Lower leg skin (tissue), 4 donors: ENCODE measurements around the gene BEST2. TPM values are rescaled to one million over a fixed set of nuclear protein-coding genes. Genes with fewer than 3 reads are reported as not detected.
A peak's percentile ranks its signal among the peaks of the same experiment; 100 is the strongest.

ENCODE experiments used
- DNase-seq, 2 donors: peaks; one replicate each; pipeline ENCODE4 v3.0.0-alpha.2; 2019; ENCODE audit warnings: low spot score in 2 of 2
- H3K4me3 ChIP-seq: fragments of 200-600 bp; sonication (generic); 2 replicates; pipeline ENCODE4 v1.5.1; 2017; ENCODE audit warnings: mild to moderate bottlenecking, low read depth; ENCODE audit not compliant: poor library complexity, severe bottlenecking
- CTCF ChIP-seq, 3 donors: fragments of 450-650 bp; IDR thresholded peaks; one replicate each; pipeline ENCODE4 v1.5.1; 2016; ENCODE audit warnings: antibody characterized with exemption in 3 of 3, mild to moderate bottlenecking in 3 of 3, moderate library complexity in 2 of 3
- POLR2A ChIP-seq, 2 donors: fragments of 450-650 bp; IDR thresholded peaks; one replicate each; pipeline ENCODE4 v1.6.1; 2016 to 2017; ENCODE audit warnings: antibody characterized with exemption in 2 of 2, mild to moderate bottlenecking in 1 of 2, moderate library complexity in 1 of 2
- WGBS, 2 donors: methylation state at CpG; one replicate each; pipeline ENCODE4 v1.1.5; 2018; 5-methylcytosine and 5-hydroxymethylcytosine counted together
- intact Hi-C: fragments of 100-400 bp; cut with DNase I; formaldehyde crosslinking; loops from one replicate; pipeline ENCODE4 v1.15.0; 2023; ENCODE audit warnings: low total_unique reads
- total RNA-seq, 4 donors: library from RNA; depleted of rRNA; stranded (reverse); fragments of >200 nt; gene quantifications; one replicate each; pipeline ENCODE4 v1.1.0, GENCODE V29; 2016

The BEST2 gene
- total RNA-seq, 4 donors from 2014 or later, result 58.3 to 116 (median 85.5) TPM

DNA sequence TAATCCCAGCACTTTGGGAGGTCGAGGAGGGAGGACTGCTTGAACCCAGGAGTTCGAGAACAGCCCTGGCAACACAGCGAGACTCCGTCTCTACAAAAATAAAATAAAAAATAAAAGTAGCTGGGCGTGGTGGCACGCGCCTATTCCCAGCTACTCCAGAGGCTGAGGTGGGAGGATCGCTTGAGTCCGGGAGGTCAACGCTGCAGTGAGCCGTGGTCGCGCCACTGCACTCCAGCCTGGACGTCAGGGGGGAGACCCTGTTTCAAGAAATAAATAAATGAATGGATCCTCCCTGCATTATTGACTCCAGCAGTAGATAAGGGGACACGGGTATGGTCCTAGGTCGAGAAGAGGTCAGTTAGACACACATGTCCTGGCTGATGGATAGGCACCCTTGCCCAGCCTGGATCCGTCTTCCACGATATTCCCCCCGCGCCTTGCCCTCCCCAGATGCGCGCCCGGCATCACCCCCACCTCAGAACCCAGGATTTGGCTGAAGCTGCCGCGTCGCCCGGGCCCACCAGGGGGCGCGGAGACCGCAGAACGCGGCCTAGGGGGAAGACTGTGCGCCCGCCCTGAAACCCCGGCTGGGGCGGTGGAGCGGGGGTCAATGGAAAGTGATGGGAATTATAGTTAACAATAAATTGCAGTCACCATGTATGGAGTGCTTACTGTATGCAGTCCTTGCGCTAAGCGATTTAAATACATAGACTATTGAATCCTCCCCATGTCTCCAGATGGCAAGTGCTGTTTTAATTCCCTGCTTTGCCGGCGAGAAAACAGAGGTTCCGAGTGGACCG is 25.8 kb downstream of the BEST2 start:
- intact Hi-C loops, result loop anchor here (2.0 kb wide), 1 partner anchor 17 kb away; no protein-coding TSS in a partner anchor
- WGBS, 2 donors, result 5% methylated on average over 36 to 43 of the region's 43 CpGs
- TF ChIP-seq POLR2A (IDR thresholded peaks at IDR 0.05), result no peak
- TF ChIP-seq CTCF (IDR thresholded peaks at IDR 0.05), result peak in 1 of 3 donors; percentile 77
- H3K4me3 ChIP-seq, result peak overlapping the region; percentile 46
- DNase-seq, result peak; percentile 58 to 96

DNA sequence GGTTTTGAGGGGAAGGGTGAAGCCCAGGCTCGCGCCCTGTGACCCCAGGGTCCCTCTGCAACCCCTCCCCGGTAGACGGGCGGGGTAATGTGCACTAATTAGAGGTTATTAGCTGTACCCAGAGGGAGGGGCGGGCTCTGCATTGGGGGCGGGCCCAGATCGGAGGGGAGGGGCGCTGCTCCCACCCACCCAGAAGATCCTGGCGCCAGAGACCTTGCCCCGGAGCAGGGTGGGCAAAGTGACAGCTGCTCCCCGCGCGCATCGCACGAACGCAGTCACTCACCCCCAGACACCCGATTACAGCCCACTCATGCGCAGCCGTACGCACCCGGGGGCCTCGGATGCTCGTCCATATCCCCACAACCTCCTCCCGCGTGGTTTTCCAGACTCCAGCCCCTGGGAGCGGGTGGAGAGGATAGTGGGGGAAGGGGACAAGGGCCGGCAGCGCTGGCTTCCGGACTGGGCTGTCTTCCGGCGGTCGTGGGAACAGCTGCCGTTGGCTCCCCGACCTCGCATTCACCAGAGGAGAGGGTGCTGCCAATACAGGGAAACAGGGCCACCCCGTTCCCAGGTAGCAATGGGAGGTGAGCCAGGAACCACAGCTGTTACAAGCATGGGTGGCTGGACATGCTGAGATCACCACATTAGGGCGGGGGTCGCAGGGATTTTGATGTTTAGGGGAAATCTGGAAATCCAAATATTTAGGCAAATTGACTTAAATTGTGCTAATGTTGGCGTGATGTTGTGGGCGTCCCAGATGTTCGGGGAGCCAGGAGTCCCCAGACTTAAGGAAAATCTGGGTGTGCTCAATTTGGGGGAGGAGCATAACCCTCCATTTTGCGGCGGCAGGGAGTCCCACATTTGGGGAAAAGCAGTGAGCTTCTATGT is 26.7 kb downstream of the BEST2 start:
- intact Hi-C loops, result no loop called here
- TF ChIP-seq CTCF (IDR thresholded peaks at IDR 0.05), result no peak
- no peak for TF ChIP-seq POLR2A (IDR thresholded peaks at IDR 0.05)
- peak; percentile 70 to 94 for DNase-seq
- 1% methylated on average over 22 to 43 of the region's 44 CpGs for WGBS, 2 donors
- H3K4me3 ChIP-seq, result peak overlapping the region; percentile 46

DNA sequence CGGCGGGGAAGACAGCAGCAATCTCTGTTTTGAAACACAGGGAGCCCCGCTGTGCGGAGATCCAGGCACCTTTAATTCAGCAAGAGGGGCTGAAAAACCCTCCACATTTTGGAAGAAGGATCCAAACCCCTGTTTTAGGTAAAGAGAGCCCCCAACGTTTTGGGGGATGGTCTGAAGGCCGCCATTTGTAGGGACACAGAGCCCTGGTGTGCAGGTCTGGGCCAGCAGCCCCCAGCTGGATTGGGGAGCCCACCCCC is 27.2 kb downstream of the BEST2 start:
- H3K4me3 ChIP-seq, result no peak overlapping the region
- DNase-seq, result no peak
- TF ChIP-seq POLR2A (IDR thresholded peaks at IDR 0.05) (no peak), CTCF (IDR thresholded peaks at IDR 0.05) (no peak)
- intact Hi-C loops, result no loop called here
- WGBS, 2 donors, result 20 to 23% methylated on average over 6 of the region's 6 CpGs

- intact Hi-C loops, result no loop called here
- peak in 1 of 2 donors; percentile 90 for DNase-seq
- TF ChIP-seq POLR2A (IDR thresholded peaks at IDR 0.05) (no peak), CTCF (IDR thresholded peaks at IDR 0.05) (no peak)
- WGBS, 2 donors, result 61 to 68% methylated on average over 12 to 15 of the region's 15 CpGs
- no peak overlapping the region for H3K4me3 ChIP-seq
Measured at GRCh38 chr19:12779162-12779993, 27.8 kb downstream of the BEST2 start.

DNA sequence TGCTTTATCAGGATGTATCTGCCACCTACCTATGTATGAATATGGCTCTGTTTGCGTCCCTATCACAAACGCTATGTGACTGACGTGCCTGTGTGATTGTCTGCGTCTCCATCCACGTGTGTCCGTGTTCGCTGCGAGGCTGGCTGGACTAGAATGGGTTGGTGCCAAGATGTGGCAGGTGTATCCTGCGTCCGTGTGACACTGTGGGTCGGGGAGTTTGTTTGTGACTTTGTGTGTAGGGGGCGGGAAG is 30.5 kb downstream of the BEST2 start:
- H3K4me3 ChIP-seq, result no peak overlapping the region
- TF ChIP-seq POLR2A (IDR thresholded peaks at IDR 0.05) (no peak), CTCF (IDR thresholded peaks at IDR 0.05) (no peak)
- intact Hi-C loops, result no loop called here
- 1% methylated on average over 12 of the region's 12 CpGs for WGBS, 2 donors
- peak in 1 of 2 donors; percentile 66 for DNase-seq
